Motor neuron (in vitro differentiated cells): ENCODE results near the gene CCM2. TPM values are rescaled to one million over a fixed set of nuclear protein-coding genes. Genes with fewer than 3 reads are reported as not detected.

Experiments used
- ATAC-seq, 8 experiments: fragments of 200-7000 bp; cut with Tn5 transposase; replicated peaks in 6 of 8; 2 replicates each; pipeline ENCODE4 v1.8.0; 2021; ENCODE audit warnings: mild to moderate bottlenecking in 8 of 8, moderate library complexity in 8 of 8
- H3K27ac ChIP-seq, 2 donors: fragments of 250-450 bp; sonication (Bioruptor Pico); 2 replicates each; pipeline ENCODE4 v1.9.0; 2021; ENCODE audit warnings: antibody characterized with exemption in 2 of 2, mild to moderate bottlenecking in 2 of 2, moderate library complexity in 1 of 2
- H3K4me1 ChIP-seq, 2 donors: fragments of 250-450 bp; sonication (Bioruptor Pico); replicated peaks in 1 of 2; 2 replicates each; pipeline ENCODE4 v1.6.1; 2021; ENCODE audit warnings: antibody characterized with exemption in 2 of 2, mild to moderate bottlenecking in 2 of 2, moderate library complexity in 1 of 2
- H3K4me3 ChIP-seq, 5 donors: fragments of 250-450 bp; sonication (Bioruptor Pico); 2 replicates each; pipeline ENCODE4 v1.9.0; 2021; ENCODE audit warnings: antibody characterized with exemption in 5 of 5, mild to moderate bottlenecking in 5 of 5, moderate library complexity in 4 of 5
- WGBS, 10 experiments: fragments of 450-650 bp; shearing (Covaris generic); methylation state at CpG; one replicate each; pipeline ENCODE4 v1.0.0; 2022; 5-methylcytosine and 5-hydroxymethylcytosine counted together
- in situ Hi-C, 9 experiments: fragments of 400-800 bp; cut with MboI; loops; one replicate each; pipeline ENCODE4 v1.15.0; 2021; ENCODE audit warnings: low sequenced_read_pairs in 9 of 9, low pct_unique_long_range_greater_than_20kb in 2 of 9; ENCODE audit not compliant: unreplicated experiment in 9 of 9
- total RNA-seq, 8 experiments: library from RNA; unstranded; fragments of 300-600 nt; gene quantifications; 2 replicates each; pipeline versions ENCODE4 v1.2.3 to v1.2.4, GENCODE V29; 2022

The CCM2 gene
- total RNA-seq, 8 experiments from 2014 or later, result 20.7 to 40.2 (median 27.3) TPM

DNA sequence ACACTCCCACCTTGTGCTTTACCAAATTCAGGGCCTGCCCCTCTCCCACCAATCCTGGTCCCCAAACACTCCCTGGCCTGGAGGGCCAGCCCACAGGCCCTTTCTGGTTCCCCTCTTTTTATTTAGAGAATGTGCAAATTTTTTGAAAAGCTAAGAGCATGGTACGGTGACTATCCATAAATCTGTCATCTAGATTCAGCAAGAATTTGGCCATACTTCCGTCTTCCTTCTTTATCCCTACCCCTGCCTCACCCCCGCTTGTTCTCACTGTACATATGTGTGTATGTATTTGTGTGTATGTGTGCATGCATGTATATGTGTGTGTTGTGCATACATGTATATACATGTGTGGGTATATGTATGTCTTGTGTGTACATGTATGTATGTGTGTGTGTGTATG, 119.5 kb downstream of the CCM2 start:
- Histone ChIP-seq H3K4me3 (no peak overlapping the region), H3K27ac (no peak overlapping the region), H3K4me1 (peaks cover 9 to 14% of the 10 kb centered on the region in 2 donors)
- WGBS, 10 experiments, result 69 to 82% (median 79%) methylated on average over 1 to 2 of the region's 3 CpGs; no CpG with 5 or more reads in 6 of the 10 experiments
- ATAC-seq, result no peak
- in situ Hi-C loops, result loop anchor here in 2 of 9 experiments (25.0 kb wide), 2 partner anchors 257 to 532 kb away; partner anchors contain the start of gene TMED4 (in 1 of the 2)

DNA sequence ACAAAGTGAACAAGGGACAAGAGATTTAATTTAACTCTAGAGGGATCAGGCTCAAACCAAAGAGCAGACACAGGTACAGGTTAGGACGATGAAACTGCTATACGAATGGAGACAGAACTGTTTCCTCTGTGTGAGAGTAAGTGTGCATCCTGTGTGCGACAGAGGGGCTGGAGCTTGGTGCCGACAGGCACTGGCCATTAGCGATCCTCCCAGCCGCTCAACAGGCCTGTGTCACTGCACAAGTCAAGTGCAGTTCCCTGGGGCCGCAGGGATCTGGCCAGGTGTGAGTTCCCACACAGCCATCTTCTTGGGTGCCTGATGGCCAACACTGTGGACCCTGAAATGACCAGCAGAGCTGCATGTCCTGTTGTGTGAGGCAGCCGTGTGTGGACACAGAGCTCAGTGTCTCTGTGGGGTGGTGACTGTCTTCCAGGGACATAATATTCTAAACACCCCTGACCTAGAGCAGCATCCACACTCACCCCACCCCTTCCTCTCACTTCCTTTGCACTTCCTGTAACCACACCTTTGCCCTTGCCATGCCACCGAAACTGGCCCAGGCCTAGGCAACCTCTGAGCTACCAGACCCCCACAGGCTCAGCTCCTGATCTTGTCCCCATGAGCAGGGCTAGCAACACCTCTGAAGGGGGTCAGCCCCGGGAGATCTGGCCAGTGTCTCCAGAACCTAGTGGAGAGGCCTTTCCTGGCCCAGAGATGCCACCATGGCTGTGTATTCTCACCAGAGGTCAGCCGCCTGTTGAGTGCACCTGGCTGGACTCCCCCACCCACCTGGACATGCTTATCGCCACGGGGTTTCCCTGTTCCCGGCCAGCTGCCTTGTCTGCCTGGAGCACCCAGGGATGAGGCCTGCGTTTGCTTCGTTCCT, 123.2 kb downstream of the CCM2 start:
- in situ Hi-C loops, result loop anchor here in 2 of 9 experiments (25.0 kb wide), 2 partner anchors 261 to 536 kb away; partner anchors contain the start of gene TMED4 (in 1 of the 2)
- ATAC-seq, result peak in 3 of 8 experiments; percentile 5 to 31 (median 13)
- whole genome bisulfite sequencing, 10 experiments, result 74 to 100% (median 85%) methylated on average over 1 to 8 of the region's 16 CpGs; no CpG with 5 or more reads in 4 of the 10 experiments
- peaks cover 12 to 24% of the 10 kb centered on the region in 2 donors for H3K4me1 ChIP-seq
- H3K4me3 ChIP-seq, result no peak overlapping the region
- H3K27ac ChIP-seq, result peak overlapping the region in 1 of 2 donors; percentile 35

DNA sequence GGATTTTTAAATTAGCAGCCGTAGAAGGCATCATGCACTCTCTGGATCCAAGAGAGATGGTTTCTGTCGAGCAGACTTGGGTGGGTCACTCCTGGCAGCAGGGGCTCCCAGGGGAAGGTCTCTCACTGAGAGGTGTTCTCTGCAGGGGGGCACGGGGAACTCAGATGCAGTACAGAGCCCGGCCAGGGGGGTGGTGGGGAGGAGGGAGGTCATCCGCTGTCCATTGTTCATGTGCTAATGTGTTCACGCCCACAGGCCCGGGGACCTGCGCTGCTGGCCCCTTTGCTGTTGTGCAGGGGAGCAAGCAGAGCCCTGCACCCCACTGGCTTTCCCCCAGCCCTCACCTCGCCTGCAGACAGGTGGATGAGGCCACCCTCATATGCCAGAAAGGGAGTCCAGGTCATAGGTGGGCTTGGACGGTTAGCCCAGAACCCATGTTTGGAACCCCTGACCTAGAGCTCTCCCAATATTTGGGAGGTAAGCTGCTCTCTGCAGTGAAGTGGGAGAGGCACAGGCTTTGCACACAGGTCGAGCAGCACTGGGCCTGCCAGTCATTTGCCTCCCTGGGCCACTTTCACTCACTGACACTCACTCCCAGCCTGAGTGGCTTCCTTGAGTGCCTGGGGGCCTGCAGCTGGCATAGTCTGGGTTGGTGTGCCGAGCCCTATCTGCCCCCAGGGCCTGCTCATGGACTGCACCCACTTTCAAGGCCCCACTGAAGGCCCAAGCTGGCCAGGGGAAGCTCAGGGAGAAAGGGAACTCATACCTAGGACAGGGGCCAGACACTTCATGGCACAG, 124.1 kb downstream of the CCM2 start:
- H3K27ac ChIP-seq, result peak overlapping the region in 1 of 2 donors; percentile 35
- 36 to 83% (median 58%) methylated on average over 1 to 4 of the region's 12 CpGs; no CpG with 5 or more reads in 7 of the 10 experiments for WGBS, 10 experiments
- H3K4me3 ChIP-seq, result no peak overlapping the region
- peaks cover 12 to 24% of the 10 kb centered on the region in 2 donors for H3K4me1 ChIP-seq
- in situ Hi-C loops, result loop anchor here in 2 of 9 experiments (25.0 kb wide), 2 partner anchors 262 to 537 kb away; partner anchors contain the start of gene TMED4 (in 1 of the 2)
- ATAC-seq, result peak in 5 of 8 experiments; percentile 53 to 91 (median 80)

DNA sequence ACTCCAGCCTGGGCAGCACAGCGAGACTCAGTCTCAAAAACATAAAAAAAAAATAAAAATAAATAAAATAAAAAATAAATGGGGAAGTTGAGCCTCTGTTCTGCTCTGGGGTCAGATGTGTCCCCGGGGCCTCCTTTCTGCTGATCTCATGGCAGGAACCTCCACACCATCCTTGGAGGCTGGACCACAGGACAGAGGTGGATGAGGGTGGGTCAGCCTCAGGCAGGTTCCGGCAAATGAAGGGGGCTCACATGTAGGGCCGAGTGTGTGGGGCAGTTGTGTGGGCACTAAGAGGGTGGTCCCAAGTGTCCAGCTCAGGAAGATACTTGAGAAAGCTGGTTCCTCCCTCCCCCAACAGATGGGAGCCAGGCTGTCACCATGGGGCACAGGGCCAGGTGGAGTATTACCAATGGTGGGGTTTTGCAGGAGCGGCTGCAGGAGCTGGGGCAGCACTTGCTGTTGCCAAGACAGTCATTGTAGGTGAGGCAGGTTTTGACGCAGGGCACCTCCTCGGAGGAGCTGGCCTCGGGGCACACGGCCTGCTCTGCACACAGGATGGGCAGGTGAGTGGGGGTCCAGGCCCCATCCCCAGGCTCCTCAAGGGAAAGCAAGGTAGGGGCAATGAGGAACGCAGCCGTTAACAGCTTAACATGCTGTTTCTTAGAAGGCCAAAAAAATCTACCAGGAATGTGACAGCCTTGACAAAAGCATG, 125.3 kb downstream of the CCM2 start:
- H3K4me3 ChIP-seq, result no peak overlapping the region
- ATAC-seq, result no peak
- WGBS, 10 experiments, result 50 to 100% (median 100%) methylated on average over 1 to 5 of the region's 11 CpGs; no CpG with 5 or more reads in 1 of the 10 experiments
- in situ Hi-C loops, result loop anchor here in 5 of 9 experiments (25.0 kb wide), 2 partner anchors 263 to 538 kb away; partner anchors contain the start of gene TMED4 (in 3 of the 5)
- peaks cover 12 to 24% of the 10 kb centered on the region in 2 donors for H3K4me1 ChIP-seq
- no peak overlapping the region for H3K27ac ChIP-seq

Other genes with a start within 250 kb of the CCM2 start
- gene PPIA, start 203.5 kb upstream of the CCM2 start, total RNA-seq, result 1,000 to 10,000 TPM in 6 of 8 experiments, 100 to 1,000 TPM in 2; 998 to 3,221 (median 1,696) TPM
- 100 to 1,000 TPM in 7 of 8 experiments, 10 to 100 TPM in 1; 58.6 to 270 (median 130) TPM for gene H2AZ2, start 152.1 kb upstream of the CCM2 start, total RNA-seq
- gene PURB, start 114.7 kb upstream of the CCM2 start, total RNA-seq, result 10 to 100 TPM in 7 of 8 experiments, 1 to 10 TPM in 1; 9.0 to 41.3 (median 13.7) TPM
- 1 to 10 TPM in 1 of 8 experiments, under 1 TPM in 7; 0.11 to 1.4 (median 0.46) TPM for gene MYO1G, start 21.2 kb upstream of the CCM2 start, total RNA-seq
- 10 to 100 TPM in 5 of 8 experiments, 1 to 10 TPM in 3; 2.9 to 19.8 (median 11.6) TPM for gene NACAD, start 88.8 kb downstream of the CCM2 start, total RNA-seq
- 100 to 1,000 TPM in 1 of 8 experiments, 10 to 100 TPM in 7; 27.4 to 104 (median 44.1) TPM for gene TBRG4, start 111.5 kb downstream of the CCM2 start, total RNA-seq
- gene RAMP3, start 157.6 kb downstream of the CCM2 start, total RNA-seq, result under 1 TPM in 3 of 8 experiments, not detected in 5; 0.13 to 0.71 (median 0.31) TPM